Activated gamma-delta T cell (primary cell): ENCODE data around the gene ATP5PB.
A peak's percentile ranks its signal among the peaks of the same experiment; 100 is the strongest.

Experiments
- DNase-seq: peaks from one replicate; lab custom pipeline; 2025; lab: John Stamatoyannopoulos, UW
- total RNA-seq, 2 donors: gene quantifications; one replicate each; lab custom pipeline; 2026; lab: John Stamatoyannopoulos, UW

Gene ATP5PB, protein sequence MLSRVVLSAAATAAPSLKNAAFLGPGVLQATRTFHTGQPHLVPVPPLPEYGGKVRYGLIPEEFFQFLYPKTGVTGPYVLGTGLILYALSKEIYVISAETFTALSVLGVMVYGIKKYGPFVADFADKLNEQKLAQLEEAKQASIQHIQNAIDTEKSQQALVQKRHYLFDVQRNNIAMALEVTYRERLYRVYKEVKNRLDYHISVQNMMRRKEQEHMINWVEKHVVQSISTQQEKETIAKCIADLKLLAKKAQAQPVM
- 115 to 130 reads per million in 2 donors for total RNA-seq

DNA sequence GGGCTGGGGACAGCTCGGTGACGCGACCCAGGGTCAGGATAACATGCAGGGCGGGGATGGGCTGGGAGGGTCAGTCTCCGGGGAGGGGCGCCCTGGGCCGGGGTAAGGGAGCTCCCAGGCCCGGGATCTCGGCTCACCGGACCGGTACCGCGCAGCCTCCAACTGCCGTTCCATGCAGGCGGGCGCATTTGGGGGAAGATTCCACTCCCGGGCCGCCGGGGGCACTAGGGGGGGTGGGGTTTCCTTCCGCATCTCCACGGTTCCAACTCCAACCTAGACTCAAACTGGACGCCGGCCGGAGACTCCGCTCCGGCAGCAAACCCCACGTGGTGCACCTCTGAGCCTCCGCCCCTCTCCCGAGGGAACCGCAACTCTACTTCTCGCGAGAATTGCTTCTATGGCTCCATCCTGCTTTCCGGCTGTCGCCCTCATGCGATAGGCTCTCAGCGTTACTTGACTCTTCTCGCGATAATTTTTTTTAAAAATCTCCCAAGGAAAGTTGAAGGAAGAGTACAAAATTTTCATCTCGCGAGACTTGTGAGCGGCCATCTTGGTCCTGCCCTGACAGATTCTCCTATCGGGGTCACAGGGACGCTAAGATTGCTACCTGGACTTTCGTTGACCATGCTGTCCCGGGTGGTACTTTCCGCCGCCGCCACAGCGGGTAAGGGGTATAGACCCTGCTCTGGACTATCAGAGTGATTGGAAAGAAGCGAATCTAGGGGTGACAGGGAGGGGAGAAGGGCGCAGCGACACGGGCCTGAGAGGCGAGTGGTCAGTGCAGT, at the start of gene ATP5PB, which contains the start of gene WDR77:
Gene ATP5PB, plus strand, starts transcription at position 547 of the 785 bp plus-strand sequence. Its CDS starts 78 bp downstream, at position 625.
Gene WDR77, minus strand, starts transcription at position 339 of the 785 bp plus-strand sequence. Its CDS starts 87 bp downstream, at position 252.
- peak; percentile 45 for DNase-seq

- no peak for DNase-seq
Observed at GRCh38 chr1:111399792-111400610, 49.3 kb upstream of the ATP5PB start.

DNA sequence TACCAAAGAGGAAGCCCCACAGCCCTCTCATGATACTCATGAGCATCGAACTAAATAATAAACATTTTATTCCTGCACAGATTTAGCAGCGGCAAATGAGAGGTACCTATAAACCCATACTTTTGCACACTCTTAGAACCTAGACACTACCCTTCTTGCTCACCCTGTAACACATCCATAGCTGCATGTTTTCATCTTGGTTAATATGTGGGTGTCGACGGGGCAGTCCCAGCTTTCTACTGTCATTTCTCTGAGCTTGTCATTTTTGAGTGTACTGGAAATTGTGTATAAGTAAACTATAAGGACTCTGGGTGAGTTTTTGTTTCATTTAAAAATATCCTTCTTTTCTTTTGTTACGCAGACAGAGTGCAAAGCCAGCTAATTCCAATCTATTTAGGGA, 47.2 kb upstream of the ATP5PB start:
- no peak for DNase-seq

DNA sequence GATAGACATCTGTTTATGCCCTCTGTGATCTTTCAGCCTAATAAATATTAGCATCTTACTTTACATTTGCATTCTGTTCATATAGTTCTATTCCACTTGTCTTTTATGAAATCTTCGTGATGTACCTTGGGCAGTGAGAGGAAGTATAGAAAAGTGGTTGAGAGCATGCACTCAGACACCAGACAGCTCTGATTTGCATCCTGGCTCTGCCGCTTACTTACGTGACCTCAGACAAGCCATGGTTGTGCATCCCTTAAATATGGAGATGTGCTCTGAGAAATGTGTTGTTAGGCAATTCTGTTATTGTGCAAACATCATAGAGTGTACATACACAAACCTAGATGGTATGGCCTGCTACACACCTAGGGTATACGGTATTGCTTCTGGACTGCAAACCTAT, 44.7 kb upstream of the ATP5PB start:
- no peak for DNase-seq

GRCh38 chr1:111406321-111406768, 42.9 kb upstream of the ATP5PB start:
- no peak for DNase-seq

DNA sequence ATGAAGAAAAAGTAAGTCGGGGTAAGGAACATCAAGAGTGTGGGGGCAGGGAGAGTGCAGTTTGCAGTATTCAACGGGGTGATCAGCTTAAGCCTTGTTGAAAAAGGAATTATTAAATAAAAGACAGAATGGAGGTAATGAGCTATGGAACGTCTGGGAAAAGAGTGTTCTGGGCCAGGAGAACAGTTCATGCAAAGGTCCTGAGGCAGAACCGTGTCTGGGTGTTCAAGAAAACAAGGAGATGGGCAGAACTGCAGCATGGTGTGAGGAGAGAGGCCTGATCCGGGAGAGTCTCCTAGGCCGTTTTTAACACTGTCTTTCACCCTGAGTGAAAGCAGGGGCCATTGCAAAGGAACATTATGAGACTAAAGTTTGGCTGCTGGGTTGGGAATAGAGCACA, 42.0 kb upstream of the ATP5PB start:
- no peak for DNase-seq

GRCh38 chr1:111412839-111413238, 36.4 kb upstream of the ATP5PB start:
- no peak for DNase-seq

- no peak for DNase-seq
Observed at GRCh38 chr1:111414756-111415155, 34.5 kb upstream of the ATP5PB start.

DNA sequence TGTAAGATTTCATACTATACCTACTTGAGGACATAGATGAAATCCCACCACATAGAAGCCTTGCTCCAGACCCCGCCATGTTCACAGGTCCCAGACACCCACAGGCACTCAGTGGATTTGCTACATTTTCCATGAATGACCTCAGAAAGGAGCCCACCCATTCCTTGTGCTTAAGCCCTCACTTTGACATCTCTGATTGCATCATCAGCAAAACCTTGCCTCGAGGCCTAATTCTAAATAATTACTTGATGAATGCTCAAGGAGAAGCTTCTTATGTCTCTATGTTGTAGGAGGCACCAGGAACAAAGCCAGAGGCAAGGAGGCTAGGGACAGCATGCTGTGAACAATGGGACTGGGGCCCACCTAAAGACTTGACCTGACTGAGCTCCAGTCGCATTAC, 33.8 kb upstream of the ATP5PB start:
- DNase-seq, result no peak

GRCh38 chr1:111417755-111418154, 31.5 kb upstream of the ATP5PB start:
- DNase-seq, result no peak

- no peak for DNase-seq
Observed at GRCh38 chr1:111419037-111419436, 30.2 kb upstream of the ATP5PB start.

DNA sequence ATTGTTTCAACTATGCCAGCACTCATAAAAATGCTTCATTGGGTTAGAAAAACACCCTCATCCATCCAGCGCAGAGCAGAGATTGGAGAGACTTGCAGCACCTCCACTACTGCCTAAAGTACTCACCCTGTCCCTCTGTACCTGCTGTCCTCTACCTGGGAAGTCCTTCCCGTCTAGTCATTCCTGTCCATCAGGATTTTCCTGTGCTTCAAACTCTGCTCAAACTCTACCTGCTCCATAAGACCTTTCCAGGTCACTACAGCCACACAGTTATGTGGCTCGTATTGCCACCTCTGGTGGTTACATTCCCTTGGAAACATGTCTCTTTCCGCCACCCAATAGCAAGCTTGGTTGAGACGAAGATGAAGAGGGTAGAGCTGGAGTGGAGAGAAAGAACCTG, 28.9 kb upstream of the ATP5PB start:
- no peak for DNase-seq

DNA sequence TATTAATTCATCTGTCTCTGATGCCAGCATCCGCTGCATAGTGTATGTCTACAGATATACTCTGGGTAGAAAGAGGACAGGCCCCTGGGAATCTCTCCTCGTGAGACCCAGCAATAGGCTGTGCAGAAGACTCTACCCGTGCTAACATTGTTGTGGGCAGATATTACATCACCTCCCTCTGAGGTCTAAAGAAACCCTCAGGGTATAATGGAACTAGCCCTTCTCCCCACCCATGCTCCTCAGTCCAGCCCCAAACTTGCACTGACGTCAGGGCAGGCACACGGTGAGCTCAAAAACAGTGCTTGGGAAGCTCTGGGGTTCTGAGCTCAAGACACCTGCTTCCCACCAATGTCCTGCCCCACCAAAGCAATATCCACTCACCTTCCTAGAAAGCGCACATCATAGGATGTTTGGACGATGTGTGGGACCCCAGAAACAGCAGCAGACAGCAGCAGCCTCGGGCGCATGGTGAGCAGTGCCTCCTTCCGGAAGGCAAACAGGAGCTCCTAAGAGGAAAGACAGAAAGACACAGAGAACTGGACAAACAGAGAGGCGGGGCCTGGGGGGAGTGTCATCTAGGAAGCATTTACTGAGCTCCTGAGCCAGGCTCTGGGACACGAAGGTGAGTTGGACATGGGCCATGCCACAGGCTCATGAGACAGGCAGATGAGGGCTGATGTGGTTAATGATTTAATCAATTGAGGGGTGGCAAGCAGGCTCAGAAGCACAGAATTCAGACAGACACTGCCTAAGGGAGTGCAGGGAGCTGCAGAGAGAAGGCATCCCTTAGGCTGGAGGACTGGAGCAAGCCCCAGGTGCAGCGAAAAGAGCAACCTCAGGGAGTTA, 26.5 kb upstream of the ATP5PB start:
- DNase-seq, result no peak

DNA sequence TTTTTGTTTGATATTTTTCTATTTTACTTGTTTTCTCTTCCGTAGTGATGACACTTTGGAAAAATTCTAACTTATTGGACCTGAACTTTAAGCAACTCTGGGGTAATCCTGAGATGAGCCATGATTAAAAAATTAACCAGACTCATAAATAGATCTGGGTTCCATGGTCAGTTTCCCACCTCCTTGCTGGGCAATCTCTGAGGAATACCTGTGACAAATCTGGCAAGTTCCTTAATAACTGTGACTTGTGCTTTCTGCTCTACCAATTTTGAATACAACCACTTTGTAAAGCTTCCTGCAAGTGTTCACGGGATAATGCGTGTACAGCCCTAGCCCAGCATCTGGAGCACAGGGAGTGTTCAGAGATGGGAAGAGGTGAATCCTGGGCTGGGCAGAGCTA, 25.0 kb upstream of the ATP5PB start:
- no peak for DNase-seq

DNA sequence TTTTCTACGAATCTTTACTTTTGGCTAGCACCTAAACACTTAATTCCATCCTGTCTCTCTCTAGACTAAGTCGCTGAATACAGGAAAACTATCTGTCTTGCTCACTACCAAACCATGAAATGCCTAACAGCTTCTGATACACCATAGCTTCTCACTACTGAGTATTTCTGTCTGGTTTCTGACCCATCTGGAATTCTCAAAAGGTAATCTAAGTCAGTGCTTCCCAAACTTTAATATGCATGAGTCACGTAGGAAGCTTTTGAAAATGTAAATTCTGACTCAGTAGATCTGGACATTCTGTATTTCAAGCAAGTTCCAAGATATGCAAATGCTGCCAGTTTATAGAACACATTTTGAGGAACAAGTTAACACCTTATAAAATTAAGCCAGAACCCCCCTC, 12.5 kb upstream of the ATP5PB start:
- DNase-seq, result no peak

GRCh38 chr1:111439461-111440351, 9.6 kb upstream of the ATP5PB start:
- DNase-seq, result no peak

- DNase-seq, result no peak
Observed at GRCh38 chr1:111441573-111442192, 7.6 kb upstream of the ATP5PB start.

DNA sequence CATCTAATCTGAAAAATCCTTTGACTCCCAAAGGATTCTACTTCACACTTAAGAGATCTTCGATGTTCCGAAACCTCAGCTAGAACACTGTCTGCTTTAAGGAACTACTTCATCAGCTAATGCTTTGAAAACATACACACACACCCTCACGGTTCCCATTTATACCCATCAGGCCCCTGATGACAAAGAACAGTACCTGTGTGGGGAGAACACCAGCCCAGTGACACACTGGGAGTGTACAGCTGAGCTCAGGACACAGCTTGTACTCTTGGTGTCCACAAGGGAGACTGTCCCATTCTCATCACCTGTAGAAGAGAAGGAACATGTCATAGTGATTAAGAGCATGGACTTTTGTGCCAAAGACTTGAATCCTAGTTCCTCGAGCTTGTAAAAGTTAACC, 6.8 kb upstream of the ATP5PB start:
- DNase-seq, result no peak

- DNase-seq, result no peak
Observed at GRCh38 chr1:111444031-111444430, 5.2 kb upstream of the ATP5PB start.

DNA sequence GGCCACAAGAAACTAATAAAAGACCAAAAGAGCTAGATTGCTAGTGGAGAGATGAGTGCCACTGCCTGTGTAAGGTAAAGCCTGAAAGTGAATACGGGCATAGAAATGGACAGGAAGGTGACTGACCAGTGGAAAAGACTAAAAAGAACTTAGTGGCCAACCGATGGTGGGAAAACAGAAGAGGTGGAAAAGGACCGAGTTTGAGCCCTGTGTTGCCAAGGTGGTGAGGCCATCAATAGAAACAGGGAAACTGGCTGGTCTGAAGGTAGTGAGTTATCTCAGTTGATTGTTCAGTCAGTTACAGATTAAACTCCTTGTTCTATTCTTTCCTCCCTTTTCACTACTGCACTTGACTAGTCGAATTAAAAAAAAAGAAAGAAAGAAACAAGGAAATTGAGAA, 2.7 kb upstream of the ATP5PB start:
- DNase-seq, result no peak
